HCT116 (cell line): ENCODE data around the gene FTCD. TPM values are rescaled to one million over a fixed set of nuclear protein-coding genes. Genes with fewer than 3 reads are reported as not detected.

Experiments
- ATAC-seq: fragments of 200-7000 bp; cut with Tn5 transposase; 2 replicates; pipeline ENCODE4 v1.9.1; 2020; ENCODE audit warnings: mild to moderate bottlenecking, moderate library complexity
- BruUV-seq: library from RNA; stranded (reverse); fragments of 400-500 nt; replicated peaks from 2 replicates; lab custom pipeline; 2021; lab: Mats Ljungman, UMichigan
- CTCF ChIA-PET: fragments of 300-600 bp; sonication (Branson Sonifier 250); formaldehyde crosslinking; loops from one replicate; lab custom pipeline; 2021; ENCODE audit warnings: antibody characterized with exemption; lab: Charles Lee
- POLR2A ChIA-PET: fragments of 300-600, 350-600 bp; sonication (Branson Sonifier 250); formaldehyde crosslinking; loops from one replicate; lab custom pipeline; 2021; ENCODE audit warnings: antibody characterized with exemption; lab: Charles Lee
- RAD21 ChIA-PET, 2 experiments: fragments of 300-600 bp; sonication (Branson Sonifier 250); formaldehyde crosslinking; loops; one replicate each; lab custom pipeline; 2023; ENCODE audit warnings: low total read pairs in 2 of 2; ENCODE audit not compliant: uncharacterized antibody in 2 of 2, unreplicated experiment in 2 of 2, low non-redundant PET in 1 of 2; lab: Charles Lee
- DNase-seq: peaks from one replicate; pipeline ENCODE4 v3.0.0-alpha.2; 2010; ENCODE audit warnings: low read depth, low spot score
- H2AFZ ChIP-seq: fragments of 200-600 bp; shearing (Covaris generic), sonication (generic); 2 replicates; pipeline ENCODE4 v1.6.1; 2017; ENCODE audit warnings: low read depth, mixed run types, mixed read lengths, antibody characterized with exemption, low read length; ENCODE audit not compliant: poor library complexity, severe bottlenecking
- H3K27ac ChIP-seq: 2 replicates; pipeline ENCODE4 v1.5.1; 2012; ENCODE audit warnings: low read depth, low read length
- H3K27me3 ChIP-seq: fragments of 200-600 bp; sonication (generic); 2 replicates; pipeline ENCODE4 v1.6.1; 2016; ENCODE audit warnings: mixed run types, low read length, mixed read lengths; ENCODE audit not compliant: insufficient read depth
- H3K36me3 ChIP-seq, 2 experiments: fragments of 200-500 bp in 1 of 2; fragments of 200-600 bp in 1 of 2; sonication (Bioruptor generic) in 1 of 2; sonication (generic) in 1 of 2; 2 replicates each; pipeline versions ENCODE4 v1.5.1 to v1.6.1; 2014 to 2016; ENCODE audit warnings: low read length in 2 of 2, inconsistent platforms in 1 of 2, mixed read lengths in 1 of 2, mixed run types in 1 of 2; ENCODE audit not compliant: insufficient read depth in 2 of 2, control insufficient read depth in 1 of 2
- H3K4me1 ChIP-seq, 2 experiments: fragments of 200-600 bp in 1 of 2; sonication (generic) in 1 of 2; 2 replicates each; pipeline versions ENCODE4 v1.5.1 to v1.6.1; 2012 to 2017; ENCODE audit warnings: low read length in 2 of 2, inconsistent platforms in 1 of 2, mild to moderate bottlenecking in 1 of 2, mixed read lengths in 1 of 2, mixed run types in 1 of 2, moderate library complexity in 1 of 2; ENCODE audit not compliant: insufficient read depth in 2 of 2, control insufficient read depth in 1 of 2
- H3K4me2 ChIP-seq: fragments of 200-600 bp; sonication (generic); 2 replicates; pipeline ENCODE4 v1.6.1; 2017; ENCODE audit warnings: mixed run types, low read length, mixed read lengths
- H3K4me3 ChIP-seq, 2 experiments: fragments of 200-600 bp in 1 of 2; sonication (generic) in 1 of 2; replicated peaks in 1 of 2; 2 replicates each; pipeline ENCODE4 v1.5.1; 2011 to 2016; ENCODE audit warnings: low read length in 2 of 2, control low read depth in 1 of 2, low read depth in 1 of 2, mild to moderate bottlenecking in 1 of 2, mixed read lengths in 1 of 2, mixed run types in 1 of 2
- H3K79me2 ChIP-seq: fragments of 200-600 bp; sonication (generic); 2 replicates; pipeline ENCODE4 v1.6.1; 2017; ENCODE audit warnings: mild to moderate bottlenecking, mixed run types, low read length, moderate library complexity, mixed read lengths; ENCODE audit not compliant: insufficient read depth
- H3K9ac ChIP-seq: fragments of 200-600 bp; sonication (generic); 2 replicates; pipeline ENCODE4 v1.6.1; 2016; ENCODE audit warnings: low read length, mixed read lengths
- H3K9me2 ChIP-seq: fragments of 200-600 bp; sonication (generic), shearing (Covaris generic); 2 replicates; pipeline ENCODE4 v1.6.1; 2017; ENCODE audit warnings: mixed run types, mild to moderate bottlenecking, moderate library complexity; ENCODE audit not compliant: insufficient read depth
- H3K9me3 ChIP-seq, 2 experiments: fragments of 200-500 bp in 1 of 2; fragments of 200-600 bp in 1 of 2; sonication (Bioruptor generic) in 1 of 2; sonication (generic) in 1 of 2; 2 replicates each; pipeline ENCODE4 v1.6.1; 2014 to 2017; ENCODE audit warnings: low read length in 2 of 2, mixed read lengths in 2 of 2, inconsistent platforms in 1 of 2, low read depth in 1 of 2, mild to moderate bottlenecking in 1 of 2, mixed run types in 1 of 2, moderate library complexity in 1 of 2; ENCODE audit not compliant: control insufficient read depth in 1 of 2, insufficient read depth in 1 of 2
- H4K20me1 ChIP-seq: fragments of 200-600 bp; sonication (generic), shearing (Covaris generic); 2 replicates; pipeline ENCODE4 v1.6.1; 2017; ENCODE audit warnings: mixed run types, mild to moderate bottlenecking, moderate library complexity; ENCODE audit not compliant: insufficient read depth
- ATF3 ChIP-seq: IDR thresholded peaks from 2 replicates; pipeline ENCODE4 v1.6.1; 2012
- CEBPB ChIP-seq: IDR thresholded peaks from 2 replicates; pipeline ENCODE4 v1.6.1; 2012; ENCODE audit warnings: low read depth
- CTCF ChIP-seq, 3 experiments: fragments of 200-600 bp in 1 of 3; sonication (generic) in 1 of 3; IDR thresholded peaks in 2 of 3; conservative IDR thresholded peaks in 1 of 3; 2 replicates each; pipeline ENCODE4 v1.5.1; 2012 to 2017; ENCODE audit warnings: low read depth in 2 of 3, low read length in 2 of 3, antibody characterized with exemption in 1 of 3, borderline replicate concordance in 1 of 3, control low read depth in 1 of 3, mild to moderate bottlenecking in 1 of 3, mixed read lengths in 1 of 3, mixed run types in 1 of 3, moderate library complexity in 1 of 3; ENCODE audit not compliant: insufficient read depth in 1 of 3
- EGR1 ChIP-seq: IDR thresholded peaks from 2 replicates; pipeline ENCODE4 v1.6.1; 2012; ENCODE audit warnings: low read depth
- ELF1 ChIP-seq: IDR thresholded peaks from 2 replicates; pipeline ENCODE4 v1.6.1; 2012; ENCODE audit warnings: low read depth, borderline replicate concordance
- EZH2 ChIP-seq: fragments of 200-600 bp; sonication (generic); IDR thresholded peaks from 2 replicates; pipeline ENCODE4 v1.6.1; 2017; ENCODE audit warnings: antibody characterized with exemption, mixed run types
- JUND ChIP-seq: IDR thresholded peaks from 2 replicates; pipeline ENCODE4 v1.6.1; 2012
- POLR2AphosphoS5 ChIP-seq: IDR thresholded peaks from 2 replicates; pipeline ENCODE4 v1.6.1; 2011; ENCODE audit warnings: mild to moderate bottlenecking, low read depth, low read length, moderate library complexity
- RAD21 ChIP-seq: IDR thresholded peaks from 2 replicates; pipeline ENCODE4 v1.6.1; 2012; ENCODE audit warnings: low read depth, mild to moderate bottlenecking
- REST ChIP-seq: IDR thresholded peaks from 2 replicates; pipeline ENCODE4 v1.6.1; 2012; ENCODE audit warnings: low read depth
- SP1 ChIP-seq: IDR thresholded peaks from 2 replicates; pipeline ENCODE4 v1.6.1; 2012; ENCODE audit warnings: low read depth
- TCF7L2 ChIP-seq: IDR thresholded peaks from 2 replicates; pipeline ENCODE4 v1.7.0; 2011; ENCODE audit warnings: borderline replicate concordance, inconsistent platforms; ENCODE audit not compliant: insufficient read depth, insufficient read length; ENCODE audit errors: extremely low read depth
- YY1 ChIP-seq: IDR thresholded peaks from 2 replicates; pipeline ENCODE4 v1.6.1; 2011; ENCODE audit warnings: low read length, low read depth, moderate library complexity, mild to moderate bottlenecking; ENCODE audit not compliant: insufficient replicate concordance; ENCODE audit errors: extremely low read depth
- ZBTB33 ChIP-seq: IDR thresholded peaks from 2 replicates; pipeline ENCODE4 v1.6.1; 2011; ENCODE audit warnings: mild to moderate bottlenecking, low read length, moderate library complexity; ENCODE audit not compliant: insufficient replicate concordance; ENCODE audit errors: extremely low read depth
- ZFX ChIP-seq: fragments of 450-650 bp; IDR thresholded peaks from 2 replicates; pipeline ENCODE4 v1.6.1; 2017
- ZNF274 ChIP-seq: fragments of 200-500 bp; sonication (Bioruptor generic); IDR thresholded peaks from 2 replicates; pipeline ENCODE4 v1.6.1; 2014; ENCODE audit warnings: mild to moderate bottlenecking, low read depth, low read length, inconsistent platforms
- intact Hi-C: fragments of 100-400 bp; cut with micrococcal nuclease; formaldehyde crosslinking; loops from 2 replicates; pipeline ENCODE4 v1.10.0; 2022
- total RNA-seq: library from RNA; stranded (reverse); gene quantifications from one replicate; pipeline ENCODE4 v1.2.1, GENCODE V29; 2021; ENCODE audit not compliant: unreplicated experiment

Gene FTCD
- total RNA-seq, 1 experiment from 2014 or later, result 2.5 TPM

- TF ChIP-seq ATF3 (no peak), REST (no peak), ELF1 (no peak), EGR1 (no peak)
These were observed 27.4 kb upstream of the FTCD start (continued) for GRCh38 chr21:46182548-46183336.

- Histone ChIP-seq H3K9me2 (no peaks in the 10 kb centered on the region), H3K27me3 (no peaks in the 10 kb centered on the region), H3K9me3 (peaks cover 0 to 1% of the 10 kb centered on the region in 2 experiments; a peak in 1 of 4 replicates), H4K20me1 (no peaks in the 10 kb centered on the region), H3K4me3 (no peak overlapping the region), H3K79me2 (no peaks in the 10 kb centered on the region), H3K27ac (no peak overlapping the region), H3K36me3 (no peaks in the 10 kb centered on the region), H3K4me2 (no peak overlapping the region), H2AFZ (no peak overlapping the region), H3K4me1 (no peaks in the 10 kb centered on the region), H3K9ac (no peak overlapping the region)
- intact Hi-C loops, result no loop called here
- ChIA-PET RAD21 (no interaction called here), POLR2A (no interaction called here), CTCF (no interaction called here)
- no TSS peak for BruUV-seq
- ATAC-seq, result no peak
- DNase-seq, result no peak
- TF ChIP-seq POLR2AphosphoS5 (no peak), ZBTB33 (no peak), EGR1 (no peak), ELF1 (no peak), EZH2 (no peak), RAD21 (no peak), JUND (no peak), CEBPB (no peak), ZFX (no peak), CTCF (IDR thresholded peaks at IDR 0.05 in 2 of 3, conservative IDR thresholded peaks at IDR 0.05 in 1 of 3; ENCODE audit: borderline replicate concordance in 1 of 3, insufficient read depth in 1 of 3, low read depth in 2 of 3, low read length in 2 of 3) (no peak), TCF7L2 (no peak), ZNF274 (no peak), YY1 (no peak), SP1 (no peak)
These were observed 26.7 kb upstream of the FTCD start for GRCh38 chr21:46181953-46182547.
